ENCODE data around the gene KCNK18.

DNA sequence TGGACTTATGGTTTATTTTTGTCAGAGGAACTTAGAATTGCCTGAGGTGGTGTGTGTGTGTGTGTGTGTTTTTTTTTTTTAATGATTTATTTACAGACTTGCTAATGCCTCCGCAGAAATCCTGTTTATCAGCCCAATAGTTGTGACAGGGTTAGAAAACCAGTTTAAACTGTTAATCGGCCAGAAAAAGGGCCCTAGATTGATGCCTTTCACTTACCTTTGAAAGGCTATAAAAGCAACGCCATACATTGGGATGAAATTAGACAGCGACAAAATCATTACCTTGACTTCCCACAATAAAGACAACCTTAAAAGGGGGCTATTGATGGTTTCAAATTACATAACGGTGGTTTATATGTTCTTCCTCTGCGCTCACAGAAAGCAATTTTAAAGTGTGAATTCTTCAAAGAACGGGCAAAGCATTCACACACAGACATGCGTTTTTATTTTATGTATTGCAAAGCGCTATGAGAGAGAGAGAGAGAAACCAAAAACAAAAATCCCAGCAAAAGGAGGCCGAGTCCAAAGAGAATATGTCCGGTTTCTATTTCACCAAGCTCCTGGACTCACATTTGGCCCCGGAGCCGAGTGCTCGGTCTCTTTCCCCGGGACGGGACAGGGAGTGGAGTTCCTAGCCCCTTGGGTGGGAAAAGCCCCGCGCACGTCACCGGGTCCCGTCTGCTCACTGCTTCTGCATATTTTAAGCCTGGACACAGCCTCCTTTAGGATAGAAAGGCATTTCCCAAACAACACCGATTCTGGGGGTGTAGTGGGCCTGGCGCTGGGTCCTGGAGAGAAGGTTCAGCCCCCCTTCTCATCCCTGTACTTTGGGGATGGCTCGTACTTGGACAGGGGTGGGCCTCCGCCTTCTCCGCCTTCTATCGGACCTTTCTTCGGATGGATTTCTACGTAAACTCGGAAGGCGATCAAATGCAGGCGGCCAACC is 32.4 kb upstream of the KCNK18 start:
- TF ChIP-seq POLR2A (IDR thresholded peaks at IDR 0.05; ENCODE audit: low read depth, low read length) (no peak), POLR2AphosphoS5 (IDR thresholded peaks at IDR 0.05; ENCODE audit: low read depth, low read length) (no peak), TAF1 (IDR thresholded peaks at IDR 0.05; ENCODE audit: low read depth, low read length) (no peak), PAX5 (IDR thresholded peaks at IDR 0.05; ENCODE audit: insufficient read depth, low read length, severe bottlenecking) (no peak), SPI1 (IDR thresholded peaks at IDR 0.05; ENCODE audit: low read depth, low read length) (no peak), POU2F2 (IDR thresholded peaks at IDR 0.05; ENCODE audit: low read depth, low read length) (no peak)
